Kidney capillary endothelial cell (primary cell): ENCODE data around the gene PCDHA11.
"Not testable (repeated sequence)": the region's sequence is repeated elsewhere in the genome, so short reads cannot be mapped to it uniquely, and the experiment has no call there.

Experiments used
- DNase-seq: peaks from one replicate; pipeline ENCODE4 v3.0.0-alpha.2; 2018; ENCODE audit warnings: low spot score

Gene PCDHA11

GRCh38 chr5:140849831-140850634 lies 18.7 kb upstream of the PCDHA11 start:
- DNase-seq = not testable (repeated sequence)

DNA sequence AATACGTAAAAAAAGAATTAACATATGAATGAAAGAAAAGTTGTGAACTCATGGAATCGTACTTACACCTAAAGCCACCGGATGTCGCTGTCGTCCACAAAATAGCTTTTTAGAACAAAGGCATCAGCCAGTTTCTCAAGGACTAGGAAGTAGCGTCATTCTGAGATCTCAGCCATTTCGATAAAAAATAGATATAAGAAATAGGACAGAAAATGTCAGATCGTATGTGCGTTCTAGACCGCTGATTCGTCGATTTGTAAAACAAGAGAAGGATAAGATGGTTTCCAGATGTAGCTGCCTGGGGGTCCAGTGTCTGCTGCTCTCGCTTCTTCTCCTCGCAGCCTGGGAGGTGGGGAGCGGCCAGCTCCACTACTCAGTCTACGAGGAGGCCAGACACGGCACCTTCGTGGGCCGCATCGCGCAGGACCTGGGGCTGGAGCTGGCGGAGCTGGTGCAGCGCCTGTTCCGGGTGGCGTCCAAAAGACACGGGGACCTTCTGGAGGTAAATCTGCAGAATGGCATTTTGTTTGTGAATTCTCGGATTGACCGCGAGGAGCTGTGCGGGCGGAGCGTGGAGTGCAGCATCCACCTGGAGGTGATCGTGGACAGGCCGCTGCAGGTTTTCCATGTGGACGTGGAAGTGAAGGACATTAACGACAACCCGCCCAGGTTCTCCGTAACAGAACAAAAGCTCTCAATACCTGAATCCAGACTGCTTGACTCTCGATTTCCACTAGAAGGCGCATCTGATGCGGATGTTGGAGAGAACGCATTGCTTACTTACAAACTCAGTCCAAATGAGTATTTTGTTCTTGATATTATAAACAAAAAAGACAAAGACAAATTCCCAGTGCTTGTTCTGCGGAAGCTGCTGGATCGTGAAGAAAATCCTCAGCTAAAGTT lies 12.7 kb upstream of the PCDHA11 start, which contains the start of gene PCDHA10:
TSS of gene PCDHA10 (plus strand) at position 126 of the 903 bp plus-strand sequence. CDS start at position 278, 152 bp downstream.
- no peak for DNase-seq

- no peak for DNase-seq
These were observed 11.4 kb upstream of the PCDHA11 start for GRCh38 chr5:140857177-140857986.

GRCh38 chr5:140857987-140858240 lies 10.8 kb upstream of the PCDHA11 start:
- no peak for DNase-seq

GRCh38 chr5:140862441-140863295 lies 6.1 kb upstream of the PCDHA11 start:
- DNase-seq = no peak

- no peak for DNase-seq
These were observed 764 bp downstream of the PCDHA11 start for GRCh38 chr5:140869555-140869886.

DNA sequence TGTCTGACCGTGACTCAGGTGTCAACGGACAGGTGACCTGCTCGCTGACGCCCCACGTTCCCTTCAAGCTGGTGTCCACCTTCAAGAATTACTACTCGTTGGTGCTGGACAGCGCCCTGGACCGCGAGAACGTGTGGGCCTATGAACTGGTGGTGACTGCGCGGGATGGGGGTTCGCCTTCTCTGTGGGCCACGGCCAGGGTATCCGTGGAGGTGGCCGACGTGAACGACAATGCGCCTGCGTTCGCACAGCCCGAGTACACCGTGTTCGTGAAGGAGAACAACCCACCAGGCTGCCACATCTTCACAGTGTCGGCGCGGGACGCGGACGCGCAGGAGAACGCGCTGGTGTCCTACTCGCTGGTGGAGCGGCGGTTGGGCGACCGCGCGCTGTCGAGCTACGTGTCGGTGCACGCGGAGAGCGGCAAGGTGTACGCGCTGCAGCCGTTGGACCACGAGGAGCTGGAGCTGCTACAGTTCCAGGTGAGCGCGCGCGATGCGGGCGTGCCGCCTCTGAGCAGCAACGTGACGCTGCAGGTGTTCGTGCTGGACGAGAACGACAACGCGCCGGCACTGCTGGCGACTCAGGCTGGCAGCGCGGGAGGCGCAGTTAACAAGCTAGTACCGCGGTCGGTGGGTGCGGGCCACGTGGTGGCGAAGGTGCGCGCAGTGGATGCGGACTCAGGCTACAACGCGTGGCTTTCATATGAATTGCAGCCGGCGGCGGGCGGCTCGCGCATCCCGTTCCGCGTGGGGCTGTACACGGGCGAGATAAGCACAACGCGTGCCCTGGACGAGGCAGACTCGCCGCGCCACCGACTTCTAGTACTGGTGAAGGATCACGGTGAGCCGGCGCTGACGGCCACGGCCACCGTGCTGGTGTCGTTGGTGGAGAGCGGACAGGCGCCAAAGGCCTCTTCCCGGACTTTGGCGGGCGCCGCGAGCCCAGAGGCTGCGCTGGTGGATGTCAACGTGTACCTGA lies 1.8 kb downstream of the PCDHA11 start:
- no peak for DNase-seq

DNA sequence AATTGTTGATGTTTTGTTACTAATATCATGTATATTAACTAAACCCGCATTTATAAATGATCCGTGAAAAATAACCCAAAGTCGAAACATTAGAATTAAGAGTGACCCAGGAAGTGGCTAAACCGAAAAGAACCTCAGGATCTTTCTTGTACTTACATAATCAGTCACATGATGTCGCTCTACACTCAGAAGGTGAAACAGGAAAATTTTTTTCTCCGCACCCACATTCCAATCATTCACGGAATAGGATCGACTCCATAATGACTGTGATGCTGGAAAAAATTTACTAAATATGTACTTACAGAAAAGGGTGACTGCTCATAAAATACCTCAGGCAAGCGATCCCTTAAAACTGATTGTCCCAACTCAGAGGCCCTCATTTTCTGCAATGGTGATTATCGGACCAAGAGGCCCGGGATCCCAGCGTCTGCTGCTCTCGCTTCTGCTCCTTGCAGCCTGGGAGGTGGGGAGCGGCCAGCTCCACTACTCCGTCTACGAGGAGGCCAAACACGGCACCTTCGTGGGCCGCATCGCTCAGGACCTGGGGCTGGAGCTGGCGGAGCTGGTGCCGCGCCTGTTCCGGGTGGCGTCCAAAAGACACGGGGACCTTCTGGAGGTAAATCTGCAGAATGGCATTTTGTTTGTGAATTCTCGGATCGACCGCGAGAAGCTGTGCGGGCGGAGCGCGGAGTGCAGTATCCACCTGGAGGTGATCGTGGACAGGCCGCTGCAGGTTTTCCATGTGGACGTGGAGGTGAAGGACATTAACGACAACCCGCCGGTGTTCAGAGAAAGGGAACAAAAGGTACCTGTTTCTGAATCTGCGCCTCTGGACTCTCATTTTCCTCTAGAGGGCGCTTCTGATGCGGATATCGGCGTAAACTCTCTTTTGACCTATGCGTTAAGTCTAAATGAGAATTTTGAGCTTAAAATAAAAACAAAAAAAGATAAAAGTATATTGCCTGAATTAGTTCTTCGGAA lies 6.6 kb downstream of the PCDHA11 start, which contains the start of gene PCDHA12:
TSS of gene PCDHA12 (plus strand) at position 224 of the 981 bp plus-strand sequence. CDS start at position 389, 165 bp downstream.
- DNase-seq = no peak

- DNase-seq = not testable (repeated sequence)
These were observed 7.9 kb downstream of the PCDHA11 start for GRCh38 chr5:140876541-140877261.

GRCh38 chr5:140877262-140877581 lies 8.5 kb downstream of the PCDHA11 start:
- no peak for DNase-seq

DNA sequence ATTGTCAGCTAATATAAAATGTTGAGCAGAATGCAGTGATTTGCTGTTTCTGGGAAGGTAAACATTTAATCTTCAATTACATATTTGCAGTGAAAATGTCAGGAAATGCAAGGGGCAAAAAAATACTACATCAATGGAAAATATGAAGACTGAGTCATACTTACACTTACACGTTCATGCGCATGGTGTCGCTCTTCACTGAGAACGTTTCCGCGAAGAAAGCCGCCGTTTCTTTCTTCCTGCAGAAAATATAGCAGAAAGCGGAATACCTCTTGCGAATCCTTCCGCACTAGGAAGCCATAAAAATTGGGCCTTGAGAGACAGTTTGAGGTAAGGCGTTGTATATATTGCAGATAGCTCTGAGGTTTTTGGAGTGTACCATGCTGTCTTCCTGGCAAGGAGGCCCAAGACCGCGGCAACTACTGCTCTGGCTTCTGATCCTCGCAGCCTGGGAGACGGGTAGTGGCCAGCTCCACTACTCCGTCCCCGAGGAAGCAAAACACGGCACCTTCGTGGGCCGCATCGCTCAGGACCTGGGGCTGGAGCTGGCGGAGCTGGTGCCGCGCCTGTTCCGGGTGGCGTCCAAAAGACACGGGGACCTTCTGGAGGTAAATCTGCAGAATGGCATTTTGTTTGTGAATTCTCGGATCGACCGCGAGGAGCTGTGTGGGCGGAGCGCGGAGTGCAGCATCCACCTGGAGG lies 13.3 kb downstream of the PCDHA11 start, which contains the start of gene PCDHA13:
TSS of gene PCDHA13 (plus strand) at position 236 of the 702 bp plus-strand sequence. CDS start at position 381, 145 bp downstream.
- no peak for DNase-seq

DNA sequence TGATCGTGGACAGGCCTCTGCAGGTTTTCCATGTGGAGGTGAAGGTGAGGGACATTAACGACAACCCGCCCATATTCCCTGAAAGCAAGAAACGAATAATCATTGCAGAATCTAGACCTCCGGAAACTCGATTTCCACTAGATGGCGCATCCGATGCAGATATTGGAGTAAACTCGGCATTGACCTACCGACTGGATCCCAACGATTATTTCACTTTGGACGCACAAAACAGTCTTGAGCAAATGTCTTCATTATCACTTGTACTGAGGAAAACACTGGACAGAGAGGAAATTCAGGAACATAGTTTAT lies 13.8 kb downstream of the PCDHA11 start:
- no peak for DNase-seq

DNA sequence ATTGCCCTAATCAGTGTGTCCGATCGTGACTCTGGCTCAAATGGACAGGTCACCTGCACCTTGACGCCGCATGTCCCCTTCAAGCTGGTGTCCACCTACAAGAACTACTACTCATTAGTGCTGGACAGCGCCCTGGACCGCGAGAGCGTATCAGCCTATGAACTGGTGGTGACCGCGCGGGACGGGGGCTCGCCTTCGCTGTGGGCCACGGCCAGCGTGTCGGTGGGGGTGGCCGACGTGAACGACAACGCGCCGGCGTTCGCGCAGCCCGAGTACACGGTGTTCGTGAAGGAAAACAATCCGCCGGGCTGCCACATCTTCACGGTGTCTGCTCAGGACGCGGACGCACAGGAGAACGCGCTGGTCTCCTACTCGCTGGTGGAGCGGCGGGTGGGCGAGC lies 14.6 kb downstream of the PCDHA11 start:
- no peak for DNase-seq

DNA sequence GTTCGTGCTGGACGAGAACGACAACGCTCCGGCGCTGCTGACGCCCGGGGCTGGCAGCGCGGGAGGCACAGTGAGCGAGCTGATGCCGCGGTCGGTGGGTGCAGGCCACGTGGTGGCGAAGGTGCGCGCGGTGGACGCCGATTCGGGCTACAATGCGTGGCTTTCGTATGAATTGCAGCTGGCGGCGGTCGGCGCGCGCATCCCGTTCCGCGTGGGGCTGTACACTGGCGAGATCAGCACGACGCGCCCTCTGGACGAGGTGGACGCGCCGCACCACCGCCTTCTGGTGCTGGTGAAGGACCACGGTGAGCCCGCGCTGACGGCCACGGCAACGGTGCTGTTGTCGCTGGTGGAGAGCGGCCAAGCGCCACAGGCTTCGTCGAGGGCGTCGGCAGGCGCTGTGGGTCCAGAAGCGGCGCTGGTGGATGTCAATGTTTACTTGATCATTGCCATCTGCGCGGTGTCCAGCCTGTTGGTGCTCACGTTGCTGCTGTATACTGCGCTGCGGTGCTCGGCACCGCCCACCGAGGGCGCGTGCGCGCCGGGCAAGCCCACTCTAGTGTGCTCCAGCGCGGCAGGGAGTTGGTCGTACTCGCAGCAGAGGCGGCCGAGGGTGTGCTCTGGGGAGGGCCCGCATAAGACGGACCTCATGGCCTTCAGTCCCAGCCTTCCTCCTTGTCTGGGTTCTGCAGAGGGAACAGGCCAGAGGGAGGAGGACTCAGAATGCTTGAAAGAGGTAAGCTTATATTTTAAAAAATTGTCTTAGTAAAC lies 15.4 kb downstream of the PCDHA11 start:
- DNase-seq = no peak

DNA sequence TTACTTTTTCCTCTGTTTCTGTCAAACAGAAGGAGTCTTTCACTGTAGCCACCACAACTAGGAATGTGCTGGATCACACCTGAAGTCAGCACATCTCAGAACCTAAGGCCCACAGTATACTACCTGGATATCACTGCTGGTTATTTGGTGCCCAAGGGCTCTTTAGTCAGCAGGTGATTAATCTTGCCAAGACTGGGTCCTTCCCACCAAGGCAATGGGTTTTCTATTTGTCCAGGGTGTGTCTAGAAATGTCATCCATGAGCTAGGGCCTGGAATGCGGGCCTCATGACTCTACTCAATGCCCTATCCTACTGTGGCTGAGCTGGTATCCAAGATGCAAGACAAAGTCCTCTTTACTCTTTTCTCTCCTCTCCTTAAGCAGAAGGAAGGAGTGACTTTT lies 47.6 kb downstream of the PCDHA11 start:
- DNase-seq = no peak
